Right ventricle myocardium superior (tissue), 1 donor: ENCODE measurements around the gene TNFSF9. TPM values are rescaled to one million over a fixed set of nuclear protein-coding genes. Genes with fewer than 3 reads are reported as not detected.

Experiments
- ATAC-seq: fragments of 200-7000 bp; cut with Tn5 transposase; one replicate; pipeline ENCODE4 v1.9.1; 2020; ENCODE audit warnings: mild to moderate bottlenecking; ENCODE audit not compliant: poor library complexity
- DNase-seq: peaks from one replicate; pipeline ENCODE4 v3.0.0-alpha.2; 2020
- intact Hi-C: fragments of 100-400 bp; cut with DNase I; formaldehyde crosslinking; loops from one replicate; pipeline ENCODE4 v1.11.2; 2022
- long read RNA-seq: library from polyadenylated mRNA; unstranded; transcript quantifications from one replicate; pipeline ENCODE4 v2.0.0, GENCODE V29; 2021
- total RNA-seq: library from RNA; stranded (reverse); fragmentation: NEBNext Ultra II Directional; extraction: Animal tissue kit (Norgen Biotek cat#: 25700); gene quantifications from one replicate; pipeline ENCODE4 v1.2.1, GENCODE V29; 2021
- donor health status: DM: no; HTN: yes; CAD: no; lungs with severe emphysema.

Gene TNFSF9, protein sequence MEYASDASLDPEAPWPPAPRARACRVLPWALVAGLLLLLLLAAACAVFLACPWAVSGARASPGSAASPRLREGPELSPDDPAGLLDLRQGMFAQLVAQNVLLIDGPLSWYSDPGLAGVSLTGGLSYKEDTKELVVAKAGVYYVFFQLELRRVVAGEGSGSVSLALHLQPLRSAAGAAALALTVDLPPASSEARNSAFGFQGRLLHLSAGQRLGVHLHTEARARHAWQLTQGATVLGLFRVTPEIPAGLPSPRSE
- total RNA-seq: 0.51 TPM
- long read RNA-seq: 0 reads

DNA sequence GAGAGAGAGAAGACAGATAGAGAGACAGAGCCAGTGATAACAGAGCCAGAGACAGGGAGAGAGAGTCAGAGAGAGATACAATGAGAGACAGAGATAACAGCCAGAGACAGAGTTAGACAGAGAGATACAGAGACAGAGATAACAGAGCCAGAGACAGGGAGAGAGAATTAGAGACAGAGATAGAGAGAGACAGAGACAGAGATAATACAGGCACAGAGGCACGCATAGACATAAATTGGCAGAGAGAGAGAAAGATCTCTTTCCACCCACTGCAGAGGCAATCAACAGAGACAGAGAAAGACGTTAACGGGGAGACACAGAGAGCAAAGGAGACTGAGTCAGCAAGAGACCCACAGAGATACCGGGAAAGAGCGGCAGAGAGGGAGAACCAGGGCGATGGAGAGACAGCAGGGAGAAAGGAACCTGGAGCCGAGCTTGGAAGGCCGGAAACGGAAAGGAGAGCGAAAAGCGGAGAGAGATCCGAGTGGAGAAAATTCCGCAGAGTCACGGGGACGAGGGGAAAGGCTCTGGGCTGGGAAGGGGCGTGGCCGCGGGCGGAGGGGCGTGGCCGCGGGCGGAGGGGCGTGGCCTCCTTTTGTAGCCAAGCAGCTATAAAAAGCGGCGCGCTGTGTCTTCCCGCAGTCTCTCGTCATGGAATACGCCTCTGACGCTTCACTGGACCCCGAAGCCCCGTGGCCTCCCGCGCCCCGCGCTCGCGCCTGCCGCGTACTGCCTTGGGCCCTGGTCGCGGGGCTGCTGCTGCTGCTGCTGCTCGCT lies at the start of gene TNFSF9:
TSS of gene TNFSF9 (plus strand) at position 641 of the 777 bp plus-strand sequence. CDS start at position 652, 11 bp downstream.
- peak; percentile 94 for DNase-seq
- intact Hi-C loops: no loop called here
- peak; percentile 97 for ATAC-seq

DNA sequence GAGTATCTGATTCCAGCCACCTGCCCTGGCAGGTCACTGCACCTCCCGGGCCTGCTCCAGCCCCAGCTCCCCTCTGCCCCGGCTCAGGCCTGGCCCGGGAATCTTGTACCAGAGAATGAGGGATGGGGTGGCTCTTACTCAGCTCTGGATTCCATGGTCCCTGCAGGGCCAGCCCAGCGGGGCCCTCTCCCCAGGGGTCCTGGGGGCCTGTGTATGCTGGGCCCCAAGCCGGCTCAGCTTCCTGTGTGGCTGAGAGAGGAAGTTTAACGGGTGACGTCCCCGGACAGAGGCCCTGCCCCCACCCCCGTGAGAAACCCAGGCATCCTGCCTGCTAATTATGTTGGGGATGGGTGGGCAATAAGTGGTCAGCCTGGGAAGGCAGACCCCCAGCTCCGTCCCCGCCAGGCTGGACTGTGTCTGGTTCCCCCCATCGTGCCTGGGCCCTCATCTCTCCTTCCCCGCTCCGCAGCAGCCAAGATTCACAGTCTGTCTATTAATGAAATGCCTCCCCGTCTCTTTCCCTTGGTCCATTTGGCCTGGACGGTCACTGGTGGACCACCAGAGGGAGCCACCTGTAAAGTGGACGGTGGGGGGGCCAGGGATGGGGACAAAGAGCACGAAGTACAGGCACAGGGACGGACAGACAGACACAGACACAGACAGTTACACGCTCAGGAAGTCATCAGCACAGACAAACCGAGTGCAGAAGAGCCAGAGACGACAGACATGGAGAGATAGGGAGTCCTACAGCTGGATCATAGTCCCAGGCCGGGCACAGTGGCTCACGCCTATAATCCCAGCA lies 49.1 kb upstream of the TNFSF9 start, which contains the start of gene DENND1C:
TSS of gene DENND1C (minus strand) at position 247 of the 802 bp plus-strand sequence. CDS start at position 155, 92 bp downstream.
- peak; percentile 70 for DNase-seq
- ATAC-seq: peak; percentile 49
- intact Hi-C loops: no loop called here

DNA sequence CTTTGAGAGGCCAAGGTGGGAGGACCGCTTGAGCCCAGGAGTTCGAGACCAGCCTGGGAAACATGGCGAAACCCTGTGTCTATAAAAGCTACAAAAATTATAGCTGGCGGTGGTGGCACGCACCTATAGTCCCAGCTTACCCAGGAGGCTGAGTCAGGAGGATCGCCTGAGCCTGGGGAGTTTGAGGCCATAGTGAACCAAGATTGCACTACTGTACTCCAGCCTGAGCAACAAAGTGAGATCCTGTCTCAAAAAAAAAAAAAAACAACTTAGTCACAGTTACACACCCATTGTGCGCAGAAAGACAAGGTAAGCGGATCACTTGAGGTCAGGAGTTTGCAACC lies 48.5 kb upstream of the TNFSF9 start:
- DNase-seq: no peak
- intact Hi-C loops: no loop called here
- ATAC-seq: no peak

DNA sequence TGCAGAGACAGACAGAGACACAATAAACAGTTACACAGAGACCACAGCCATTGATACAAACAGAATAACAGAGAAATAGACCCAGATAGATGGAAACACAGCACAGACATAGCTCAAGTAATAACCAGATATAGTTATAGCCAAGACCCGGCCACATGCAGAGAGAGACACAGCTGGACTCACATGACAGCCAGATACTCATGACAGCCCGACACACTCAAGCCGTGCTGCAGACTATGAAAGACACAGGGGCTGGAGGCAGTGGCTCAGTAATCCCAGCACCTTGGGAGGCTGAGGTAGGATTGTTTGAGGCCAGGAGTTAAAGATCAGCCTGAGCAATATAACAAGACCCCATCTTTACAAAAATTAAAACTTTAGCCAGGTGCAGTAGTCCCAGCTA lies 47.6 kb upstream of the TNFSF9 start:
- no peak for ATAC-seq
- intact Hi-C loops: no loop called here
- DNase-seq: no peak

DNA sequence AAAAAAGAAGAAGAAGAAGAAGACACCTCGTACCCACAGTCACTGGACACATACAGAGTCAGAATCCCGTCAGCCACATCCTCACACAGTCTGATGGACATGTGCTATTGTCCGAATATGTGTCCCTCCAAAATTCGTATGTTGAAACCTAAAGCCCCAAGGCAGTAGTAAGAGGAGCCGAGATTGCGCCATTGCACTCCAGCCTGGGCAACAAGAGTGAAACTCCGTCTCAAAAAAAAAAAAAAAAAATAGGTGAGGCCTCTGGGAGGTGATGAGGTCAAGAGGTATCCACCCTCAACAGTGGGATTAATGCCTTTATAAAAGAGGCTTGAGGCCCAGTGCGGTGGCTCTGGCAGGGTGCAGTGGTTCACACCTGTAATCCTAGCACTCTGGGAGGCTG lies 46.6 kb upstream of the TNFSF9 start:
- intact Hi-C loops: no loop called here
- DNase-seq: no peak
- no peak for ATAC-seq

DNA sequence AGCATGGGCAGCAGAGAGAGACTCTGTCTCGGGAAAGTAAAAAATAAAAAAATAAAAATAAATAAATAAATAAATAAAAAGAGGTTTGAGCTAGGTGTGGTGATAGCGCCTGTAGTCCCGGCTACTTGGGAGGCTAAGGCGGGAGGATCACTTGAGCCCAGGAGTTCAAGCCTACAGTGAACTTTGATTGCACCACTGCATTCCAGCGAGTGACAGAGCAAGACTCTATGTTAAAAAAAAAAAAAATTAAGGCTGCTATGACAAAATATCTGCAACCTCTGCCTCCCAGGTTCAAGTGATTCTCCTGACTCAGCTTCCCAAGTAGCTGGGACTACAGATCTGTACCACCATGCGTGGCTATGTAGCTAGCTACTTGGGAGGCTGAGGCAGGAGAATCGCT lies 46.0 kb upstream of the TNFSF9 start:
- intact Hi-C loops: no loop called here
- no peak for ATAC-seq
- DNase-seq: no peak

DNA sequence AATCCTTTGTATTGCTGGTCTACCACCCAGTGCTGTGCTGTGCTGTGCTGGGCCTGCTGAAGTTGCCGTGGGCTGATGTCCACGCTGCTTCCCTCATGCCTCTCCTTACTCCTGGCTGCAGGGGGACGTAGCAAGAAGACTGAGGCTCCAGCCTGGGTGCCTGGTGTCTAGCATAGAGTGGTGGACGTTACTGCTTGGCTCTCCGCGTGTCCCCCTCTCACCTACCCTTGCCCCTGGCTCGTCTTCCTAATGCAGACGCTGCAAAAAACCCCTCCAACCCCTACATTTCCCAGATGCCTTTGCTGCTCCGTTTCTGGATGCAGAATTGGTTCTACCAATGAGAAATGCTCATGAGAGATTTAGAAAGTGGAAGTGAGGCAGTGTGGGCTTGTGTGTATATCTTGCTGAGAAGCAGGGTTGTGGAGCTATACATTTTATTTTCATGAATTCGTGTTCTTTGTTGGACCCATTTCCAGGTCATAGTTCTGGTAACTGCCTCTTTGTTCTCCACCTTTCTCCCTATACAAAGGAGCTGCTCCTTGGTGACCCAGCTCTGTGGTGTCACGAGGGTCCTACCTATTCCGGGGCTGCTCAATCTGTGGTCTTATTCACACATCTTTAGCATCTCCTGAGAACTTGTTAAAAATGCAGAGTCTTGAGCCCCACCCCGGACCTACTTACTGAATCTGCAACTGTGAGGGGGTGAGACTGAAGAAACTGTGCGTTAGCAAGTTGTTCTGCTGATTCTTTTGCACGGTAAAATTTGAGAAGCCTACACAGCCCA lies 41.4 kb upstream of the TNFSF9 start:
- ATAC-seq: no peak
- no peak for DNase-seq
- intact Hi-C loops: no loop called here

DNA sequence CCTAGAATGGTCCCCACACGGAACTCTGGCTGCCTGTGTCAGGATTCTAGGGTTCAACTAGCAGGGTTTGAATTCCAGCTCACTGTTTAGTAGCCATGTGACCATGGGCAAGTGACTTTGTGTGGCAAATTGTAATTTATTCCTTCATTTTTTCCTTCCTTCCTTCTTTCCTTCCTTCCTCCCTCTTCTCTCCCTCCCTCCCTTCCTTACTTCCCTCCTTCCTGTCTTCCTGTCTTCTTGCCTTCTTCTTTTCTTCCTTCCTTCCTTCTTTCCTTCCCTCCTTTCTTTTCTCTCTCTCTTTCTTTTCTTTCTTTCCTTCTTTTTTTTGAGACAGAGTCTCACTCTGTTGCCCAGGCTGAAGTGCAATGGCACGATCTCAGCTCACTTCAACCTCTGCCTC lies 40.7 kb upstream of the TNFSF9 start:
- no peak for DNase-seq
- intact Hi-C loops: no loop called here
- no peak for ATAC-seq

DNA sequence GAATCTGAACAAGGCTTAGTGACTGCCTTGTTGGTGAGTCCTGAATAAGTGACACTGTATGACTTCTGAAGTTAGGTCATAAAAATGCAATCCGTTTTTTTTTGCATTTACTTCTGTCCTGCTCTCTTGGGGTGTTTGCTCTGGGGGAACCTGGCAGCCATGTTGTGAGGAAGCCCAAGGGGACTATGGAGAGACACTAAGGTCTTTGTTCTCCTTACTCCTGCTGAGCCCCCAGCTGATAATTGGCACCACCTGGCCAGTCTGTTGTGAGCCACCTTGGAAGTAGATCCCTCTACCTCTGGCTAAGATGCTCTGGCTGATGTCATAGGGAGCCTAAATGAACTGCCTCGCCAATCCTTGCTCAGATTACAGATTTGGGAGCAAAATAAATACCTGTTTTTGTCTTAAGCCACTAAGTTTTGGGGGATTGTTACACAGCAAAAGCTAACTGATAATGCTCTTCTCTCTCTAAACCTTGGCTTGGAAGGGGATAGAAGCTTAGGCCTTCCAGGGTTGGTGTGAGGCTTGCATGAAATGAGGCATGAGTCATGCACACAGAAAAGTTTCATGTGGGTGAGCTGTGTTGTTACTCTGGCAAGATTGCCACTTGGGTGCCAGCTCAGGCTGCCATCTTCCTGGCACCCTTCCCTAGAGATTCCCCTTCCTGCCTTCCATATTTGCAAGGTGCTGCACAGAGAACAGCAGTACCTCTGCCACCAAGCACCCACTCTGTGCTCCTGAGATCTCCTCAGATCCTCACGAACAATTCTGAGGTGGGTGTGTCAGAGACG lies 38.8 kb upstream of the TNFSF9 start:
- intact Hi-C loops: no loop called here
- no peak for ATAC-seq
- DNase-seq: no peak

DNA sequence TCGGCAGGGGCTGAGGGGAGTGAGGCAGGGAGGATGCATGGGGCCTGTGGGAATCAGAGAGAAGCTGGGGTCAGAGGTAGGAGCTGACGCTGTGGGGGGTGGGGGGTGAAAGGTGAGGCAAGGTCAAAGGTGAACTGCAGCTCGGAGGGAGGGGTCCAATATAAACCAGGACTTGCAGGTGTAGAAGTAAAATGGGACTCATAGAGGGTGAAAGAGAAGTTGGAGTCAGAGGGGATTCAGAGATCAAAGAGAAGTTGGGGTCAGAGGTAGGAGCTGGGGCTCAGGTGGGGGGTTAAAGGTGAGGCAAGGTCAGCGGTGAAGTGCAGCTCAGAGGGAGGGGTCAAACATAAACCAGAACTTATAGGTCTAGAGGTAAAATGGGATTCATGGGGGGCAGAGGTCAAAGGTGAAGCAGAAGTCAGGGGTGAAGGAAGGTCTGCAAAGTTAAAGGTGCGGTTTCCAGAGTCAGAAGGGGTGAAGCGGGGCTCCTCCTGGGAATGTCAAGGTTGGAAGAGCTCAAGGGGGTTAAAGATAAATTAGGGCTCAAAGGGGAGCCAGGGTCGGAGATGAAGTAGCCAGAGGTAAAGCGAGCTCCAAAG lies 36.3 kb upstream of the TNFSF9 start:
- intact Hi-C loops: no loop called here
- ATAC-seq (no peak), DNase-seq (no peak)

DNA sequence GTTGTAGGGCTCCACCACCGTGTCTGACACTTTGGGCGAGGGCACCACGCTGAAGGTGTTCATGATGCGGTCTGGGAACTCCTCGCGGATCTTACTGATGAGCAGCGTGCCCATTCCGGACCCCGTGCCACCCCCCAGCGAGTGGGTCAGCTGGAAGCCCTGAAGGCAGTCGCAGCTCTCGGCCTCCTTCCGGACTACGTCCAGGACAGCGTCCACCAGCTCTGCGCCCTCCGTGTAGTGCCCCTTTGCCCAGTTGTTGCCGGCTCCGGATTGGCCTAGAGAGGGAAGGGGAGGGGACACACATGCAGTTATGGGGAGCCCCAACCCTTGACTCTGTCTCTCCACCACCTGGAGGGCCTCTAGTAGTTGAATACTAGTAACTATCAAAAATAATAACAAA lies 34.9 kb upstream of the TNFSF9 start:
- intact Hi-C loops: no loop called here
- no peak for ATAC-seq

DNA sequence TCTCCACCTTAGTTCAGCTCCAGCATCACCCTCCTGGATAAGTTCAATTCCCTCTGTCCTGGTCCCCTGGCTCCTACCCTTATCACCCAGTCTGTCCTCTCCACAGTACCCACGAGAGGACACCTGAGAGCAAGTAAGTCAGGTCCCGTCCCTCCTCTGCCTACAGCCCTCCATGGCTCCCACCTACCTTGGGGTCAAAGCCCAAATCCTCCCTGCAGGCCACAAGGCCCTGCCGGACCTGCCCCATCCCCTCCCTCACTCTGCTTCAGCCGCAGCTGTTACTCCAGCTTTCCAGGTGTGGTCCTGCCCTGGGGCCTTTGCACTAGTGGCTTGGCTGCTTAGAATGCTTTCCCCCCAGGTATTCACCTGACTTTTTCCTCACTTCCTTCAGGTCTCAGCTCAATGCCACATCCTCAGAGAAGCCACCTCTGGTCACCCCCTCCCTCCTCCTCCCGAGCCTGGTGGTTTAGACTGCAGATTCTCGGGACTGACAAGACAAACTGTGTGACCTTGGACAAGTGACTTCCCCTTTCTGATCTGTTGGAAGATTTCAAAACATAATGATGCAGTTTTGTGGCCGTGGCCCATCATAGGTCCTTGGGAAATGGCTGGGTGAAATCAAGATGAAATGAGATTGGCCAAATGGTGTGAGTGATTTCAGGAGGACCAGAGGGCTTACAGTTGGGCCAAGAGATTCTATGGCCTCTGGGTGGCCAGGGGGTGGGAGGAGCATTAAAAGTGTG lies 32.4 kb upstream of the TNFSF9 start:
- ATAC-seq: no peak
- intact Hi-C loops: no loop called here
- no peak for DNase-seq

More for the DNA sequence above, 34.9 kb upstream of the TNFSF9 start:
- no peak for DNase-seq

DNA sequence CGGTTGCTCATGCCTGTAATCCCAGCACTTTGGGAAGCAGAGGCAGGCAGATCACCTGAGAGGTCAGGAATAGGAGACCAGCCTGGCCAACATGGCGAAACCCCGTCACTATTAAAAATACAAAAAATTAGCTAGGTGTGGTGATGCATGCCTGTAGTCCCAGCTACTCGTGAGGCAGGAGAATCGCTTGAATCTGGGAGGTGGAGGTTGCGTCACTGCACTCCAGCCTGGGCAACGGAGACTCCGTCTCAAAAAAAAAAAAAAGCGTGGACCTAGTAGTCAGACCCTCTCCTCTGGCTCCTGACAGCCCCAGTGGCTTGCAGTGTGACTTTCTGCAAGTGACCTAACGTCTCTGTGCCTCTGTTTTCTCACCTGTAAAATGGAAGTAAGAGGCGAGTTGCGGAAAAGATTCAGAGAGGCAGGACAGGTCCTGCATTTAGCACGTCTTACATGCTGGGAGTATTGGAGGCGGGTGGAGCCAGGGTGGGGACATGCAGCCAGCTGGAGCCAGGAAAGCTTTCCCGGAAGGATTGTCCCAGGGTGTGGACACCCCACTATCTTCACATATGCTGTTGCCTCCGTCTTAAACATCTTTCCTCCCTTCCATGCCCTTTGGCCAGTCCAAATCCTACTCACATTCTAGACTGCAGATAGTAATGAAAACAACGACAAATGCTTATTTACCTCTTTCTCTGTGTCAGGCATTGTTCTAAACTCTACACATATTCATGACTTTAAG lies 31.6 kb upstream of the TNFSF9 start:
- DNase-seq: no peak
- ATAC-seq: no peak
- intact Hi-C loops: no loop called here

DNA sequence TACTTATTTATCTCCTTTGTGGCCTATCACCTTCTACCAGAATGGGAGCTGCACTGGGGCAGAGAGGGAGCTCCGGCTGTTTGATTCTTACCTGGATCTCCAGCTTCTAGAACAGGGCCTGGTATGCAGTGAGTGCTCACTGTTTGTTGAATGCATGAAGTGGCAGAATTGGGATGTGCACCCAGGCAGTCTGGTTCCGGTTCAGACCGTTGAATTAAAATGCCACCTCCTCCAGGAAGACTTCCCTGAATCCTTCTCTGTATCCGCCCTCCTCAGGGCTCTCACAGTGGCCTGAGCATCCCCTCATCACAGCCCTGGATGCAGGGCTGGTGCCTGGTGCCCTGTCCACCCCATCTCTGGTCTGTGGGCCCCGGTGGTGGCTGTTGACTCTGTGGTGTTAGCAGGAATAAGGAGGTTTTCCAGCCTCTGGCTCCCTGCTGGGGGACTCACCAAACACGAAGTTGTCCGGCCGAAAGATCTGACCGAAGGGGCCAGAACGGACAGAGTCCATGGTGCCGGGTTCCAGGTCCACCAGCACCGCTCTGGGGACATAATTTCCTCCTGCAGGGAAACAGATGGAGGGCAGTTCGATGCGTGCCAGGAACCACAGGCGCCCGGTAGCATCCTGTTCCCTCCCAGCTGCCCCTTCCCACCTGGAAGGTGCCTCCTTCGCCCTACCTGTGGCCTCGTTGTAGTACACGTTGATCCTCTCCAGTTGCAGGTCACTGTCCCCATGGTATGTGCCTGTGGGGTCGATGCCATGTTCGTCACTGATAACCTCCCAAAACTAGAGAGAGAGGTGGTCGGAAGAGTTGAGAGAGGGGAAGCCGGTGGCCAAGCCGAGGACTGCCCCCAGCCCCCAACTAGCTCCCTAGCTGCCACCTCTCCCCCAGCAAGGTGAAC lies 29.7 kb upstream of the TNFSF9 start:
- intact Hi-C loops: no loop called here
- no peak for DNase-seq
- no peak for ATAC-seq
